HG03108 (cell line): ENCODE results near the gene ARHGEF4.
"Not testable (repeated sequence)": the region's sequence is repeated elsewhere in the genome, so short reads cannot be mapped to it uniquely, and the experiment has no call there.

Experiments used
- ATAC-seq: cut with Tn5 transposase; IDR thresholded peaks from one replicate; pipeline ENCODE4 v1.9.1; 2021; ENCODE audit warnings: moderate library complexity; ENCODE audit not compliant: unreplicated experiment

The ARHGEF4 gene

DNA sequence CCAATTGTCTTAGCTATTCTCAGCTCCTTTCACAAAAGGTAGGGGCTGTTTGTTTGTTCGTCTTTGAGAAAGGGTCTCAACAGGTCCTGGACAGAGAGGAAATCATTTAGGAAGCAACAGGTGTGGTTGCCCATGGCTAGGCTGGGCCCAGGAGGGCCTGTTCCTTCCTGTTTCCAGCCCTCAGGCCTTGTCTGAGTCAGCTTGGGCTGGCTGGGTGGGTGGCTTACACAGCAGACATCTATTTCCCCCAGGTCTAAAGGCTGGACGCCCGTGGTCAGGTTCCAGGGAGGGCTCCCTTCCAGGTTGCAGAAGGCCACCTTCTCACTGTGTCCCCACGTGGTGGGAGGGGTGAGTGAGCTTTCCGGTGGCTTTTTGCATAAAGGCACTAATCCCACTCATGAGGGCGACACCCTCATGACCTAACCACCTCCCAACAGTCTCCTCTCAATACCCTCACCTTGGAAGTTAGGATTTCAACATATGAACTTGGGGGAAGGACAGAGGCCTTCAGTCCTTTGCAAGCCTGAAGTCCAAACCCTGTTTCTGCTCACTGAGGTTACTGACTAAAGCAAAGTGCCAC lies 45.5 kb downstream of the ARHGEF4 start:
- ATAC-seq = no peak

DNA sequence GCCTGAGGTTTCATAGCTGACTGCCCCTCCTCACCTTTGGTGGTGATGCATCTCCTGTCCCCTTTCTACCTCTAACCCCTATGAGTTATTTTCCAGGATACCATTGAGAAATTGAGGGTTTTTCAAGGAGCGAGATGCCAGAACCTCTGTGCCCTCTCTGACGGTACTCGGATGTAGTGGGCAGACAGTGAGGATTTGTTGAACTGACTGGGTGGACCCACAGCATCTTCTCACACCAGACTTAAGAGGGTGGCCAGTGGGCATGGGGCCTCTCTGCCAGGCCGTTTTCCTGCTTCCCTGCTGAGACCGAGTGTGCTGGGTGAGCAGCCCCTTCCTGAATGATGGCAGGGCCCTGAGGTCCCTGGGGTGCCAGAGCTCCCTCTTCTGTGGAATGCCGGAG lies 46.3 kb downstream of the ARHGEF4 start:
- ATAC-seq = no peak

- no peak for ATAC-seq
Measured at GRCh38 chr2:130883496-130883895, 46.8 kb downstream of the ARHGEF4 start.

- ATAC-seq = no peak
Measured at GRCh38 chr2:130884013-130884412, 47.3 kb downstream of the ARHGEF4 start.

GRCh38 chr2:130884503-130884902 lies 47.8 kb downstream of the ARHGEF4 start:
- ATAC-seq = no peak

DNA sequence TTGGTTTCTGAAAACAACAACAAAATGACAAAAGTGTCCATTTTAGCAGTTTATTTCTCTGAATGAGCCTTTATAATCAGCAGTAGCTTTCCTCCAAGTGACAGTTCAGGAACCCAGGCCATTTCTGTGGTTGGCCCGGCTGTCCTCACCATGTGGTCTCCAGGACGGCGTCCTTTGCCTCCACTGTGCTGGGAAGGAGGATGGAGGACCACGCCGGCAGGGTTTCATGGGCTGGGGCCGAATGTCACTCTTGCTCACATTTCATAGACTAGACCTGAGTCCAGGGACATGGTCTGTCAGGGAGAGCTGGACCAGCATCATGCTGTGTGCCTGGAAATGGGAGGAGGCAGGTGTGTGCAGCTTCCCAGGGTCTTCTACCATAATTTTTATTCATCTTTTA lies 50.9 kb downstream of the ARHGEF4 start:
- no peak for ATAC-seq

DNA sequence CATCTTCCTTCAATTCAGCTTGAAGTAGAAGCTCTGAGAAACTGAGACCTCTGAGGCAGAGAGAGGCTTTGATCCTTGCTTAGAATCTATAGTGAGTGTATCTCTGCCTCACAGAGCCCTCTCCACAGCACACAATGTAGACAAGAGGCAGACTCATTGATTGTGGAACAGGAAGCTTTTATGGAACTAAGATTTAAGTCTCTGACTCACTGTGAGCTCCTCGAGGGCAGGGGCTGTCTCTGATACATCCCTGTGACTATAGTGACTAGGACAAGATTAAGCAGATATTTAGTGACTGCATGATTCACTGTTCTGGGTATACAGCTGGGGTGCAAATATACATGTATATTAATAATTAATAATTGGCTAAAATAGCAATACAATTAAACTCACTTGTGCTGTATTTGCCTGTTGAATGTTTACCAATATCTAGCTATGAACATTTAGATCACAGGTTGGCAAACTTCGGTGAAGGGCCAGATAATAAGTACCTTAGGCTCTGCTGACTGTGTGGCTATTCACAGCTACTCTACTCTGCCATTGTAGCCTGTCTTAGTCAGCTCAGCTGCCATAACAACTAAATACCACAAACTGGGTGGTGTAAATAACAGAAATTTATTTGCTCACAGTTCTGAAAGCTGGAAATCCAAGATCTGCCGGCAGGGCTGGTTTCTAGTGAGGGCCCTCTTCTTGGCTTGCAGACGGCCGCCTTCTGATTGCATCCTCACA lies 54.4 kb downstream of the ARHGEF4 start:
- no peak for ATAC-seq

DNA sequence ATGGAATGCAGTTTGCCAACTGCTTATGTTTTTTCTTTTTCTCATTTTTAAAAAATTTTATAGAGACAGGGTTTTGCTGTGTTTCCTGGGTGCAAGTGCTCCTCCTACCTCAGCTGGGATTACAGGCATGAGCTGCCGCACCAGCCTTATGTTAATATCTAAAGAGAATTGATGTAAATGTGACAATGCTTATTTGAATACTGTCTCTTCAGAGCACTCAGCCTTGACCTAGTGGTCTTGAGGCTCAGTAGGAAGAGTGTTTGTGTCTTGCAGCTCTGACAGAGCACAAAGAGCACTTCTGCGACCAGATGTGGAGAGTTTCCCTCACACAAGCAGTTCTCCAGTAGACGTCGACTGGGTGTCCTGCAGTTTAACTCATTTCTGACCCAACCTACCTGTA lies 55.3 kb downstream of the ARHGEF4 start:
- ATAC-seq = no peak

DNA sequence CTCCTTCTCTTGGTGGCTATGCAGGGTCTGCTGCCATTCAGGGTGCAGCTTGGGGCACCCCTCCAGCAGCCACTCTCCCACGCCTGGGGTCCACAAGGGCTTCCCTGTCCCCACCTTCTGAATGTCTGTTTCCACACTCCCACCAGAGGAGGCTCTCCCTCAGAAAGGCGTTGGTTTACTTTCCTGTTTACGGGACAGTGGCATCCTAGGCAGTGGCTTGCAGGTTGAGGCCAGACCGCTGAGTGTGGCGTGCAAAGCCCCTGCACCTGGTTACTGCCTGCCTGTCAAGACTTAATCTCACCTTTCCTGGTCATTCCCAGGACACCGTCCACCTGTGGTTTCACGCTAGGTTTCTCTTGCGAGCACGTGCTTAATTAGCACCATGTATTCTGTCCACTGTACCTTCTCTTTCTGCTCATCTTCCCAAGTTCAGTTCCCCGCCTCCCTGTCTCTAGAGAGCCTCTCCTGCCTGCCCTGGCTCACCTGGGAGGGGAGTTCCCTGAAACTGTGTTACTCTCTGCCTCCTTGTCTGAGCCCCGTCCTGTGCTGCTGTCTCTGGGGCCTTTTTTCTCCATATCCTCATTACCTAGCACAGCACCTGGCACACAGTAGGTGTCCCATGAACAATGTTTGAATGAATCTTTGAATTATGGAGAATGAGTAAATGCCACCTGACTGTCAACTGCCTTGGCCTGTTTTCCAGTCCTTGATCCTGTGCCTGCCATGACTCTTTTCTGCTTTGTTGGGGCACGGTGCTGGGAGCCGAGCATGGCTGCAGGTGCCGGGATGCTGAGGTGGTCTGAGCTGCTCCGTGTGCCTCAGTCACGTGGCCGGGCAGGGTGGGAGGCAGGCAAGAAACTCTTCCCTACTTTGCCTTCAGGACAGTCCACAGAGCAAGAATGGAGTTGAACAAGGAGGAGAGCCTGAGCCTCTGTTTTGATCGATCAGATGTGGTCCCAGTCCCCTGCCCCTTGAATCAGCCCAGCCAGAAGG lies 56.4 kb downstream of the ARHGEF4 start:
- no peak for ATAC-seq

DNA sequence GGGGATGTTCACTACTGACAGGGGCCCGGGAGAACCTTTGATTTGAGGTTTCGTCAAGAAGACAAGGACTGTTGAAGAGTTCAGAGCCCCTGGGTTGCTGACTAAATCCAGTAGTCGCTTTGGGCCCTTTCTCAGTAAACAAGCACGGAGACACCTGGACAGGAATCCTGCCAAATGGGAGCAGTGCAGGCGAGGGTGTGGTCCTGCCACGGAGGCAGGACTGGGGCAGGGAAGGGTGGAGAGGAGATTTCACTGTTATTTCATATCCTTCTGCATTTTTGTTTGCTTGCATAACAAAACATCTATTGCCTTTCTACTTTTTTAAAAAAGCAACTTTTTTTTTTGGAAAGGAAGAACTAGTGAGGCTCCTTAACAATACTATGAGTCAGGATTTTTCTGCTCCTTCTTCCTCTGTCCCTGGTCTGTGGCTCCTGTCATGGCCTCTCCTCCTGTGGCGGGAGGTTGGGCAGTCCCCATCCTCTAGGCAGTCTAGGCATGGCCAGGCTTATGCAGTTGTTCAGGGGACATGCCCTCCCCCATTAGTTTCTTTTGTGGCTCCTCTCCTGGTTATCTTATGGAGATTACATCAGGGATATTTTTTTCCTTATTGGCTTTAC lies 57.7 kb downstream of the ARHGEF4 start:
- ATAC-seq = no peak

GRCh38 chr2:130896813-130897212 lies 60.1 kb downstream of the ARHGEF4 start:
- ATAC-seq = no peak

DNA sequence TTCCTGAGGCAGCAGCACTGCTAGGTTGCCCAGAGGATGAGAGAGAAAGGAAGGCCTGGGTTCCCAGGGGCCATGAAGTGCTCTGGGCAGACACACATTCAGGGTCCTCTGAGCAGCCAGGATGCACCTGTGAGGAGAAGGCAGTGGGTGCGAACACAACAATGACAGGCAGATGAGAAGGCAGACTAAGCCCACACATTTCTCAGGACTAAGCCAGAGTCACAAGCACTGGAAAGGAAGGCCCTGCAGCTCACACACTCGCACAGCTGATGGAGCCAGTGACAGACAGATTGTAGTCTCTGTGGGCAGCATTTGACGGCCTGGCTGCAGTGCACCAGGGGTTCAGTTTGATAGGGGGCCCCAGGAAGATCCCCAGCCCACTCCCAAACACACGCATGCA lies 61.8 kb downstream of the ARHGEF4 start:
- no peak for ATAC-seq

- no peak for ATAC-seq
Measured at GRCh38 chr2:130899306-130899705, 62.6 kb downstream of the ARHGEF4 start.

- no peak for ATAC-seq
Measured at GRCh38 chr2:130901061-130901460, 64.3 kb downstream of the ARHGEF4 start.

DNA sequence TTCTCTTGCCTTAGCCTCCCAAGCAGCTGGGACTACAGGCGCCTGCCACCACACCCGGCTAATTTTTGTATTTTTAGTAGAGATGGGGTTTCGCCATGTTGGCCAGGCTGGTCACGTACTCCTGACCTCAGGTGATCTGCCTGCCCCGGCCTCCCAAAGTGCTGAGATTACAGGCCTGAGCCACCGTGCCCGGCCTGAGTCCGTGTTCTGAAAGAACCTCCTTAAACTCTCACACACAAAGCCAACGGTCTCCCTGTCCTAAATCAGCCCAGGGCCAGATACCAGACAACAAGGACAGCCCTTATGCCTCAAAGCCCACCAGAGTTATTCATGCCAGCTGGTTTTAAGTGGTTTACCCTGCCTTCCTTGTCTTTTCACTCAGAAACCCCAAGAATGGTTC lies 64.9 kb downstream of the ARHGEF4 start:
- not testable (repeated sequence) for ATAC-seq

DNA sequence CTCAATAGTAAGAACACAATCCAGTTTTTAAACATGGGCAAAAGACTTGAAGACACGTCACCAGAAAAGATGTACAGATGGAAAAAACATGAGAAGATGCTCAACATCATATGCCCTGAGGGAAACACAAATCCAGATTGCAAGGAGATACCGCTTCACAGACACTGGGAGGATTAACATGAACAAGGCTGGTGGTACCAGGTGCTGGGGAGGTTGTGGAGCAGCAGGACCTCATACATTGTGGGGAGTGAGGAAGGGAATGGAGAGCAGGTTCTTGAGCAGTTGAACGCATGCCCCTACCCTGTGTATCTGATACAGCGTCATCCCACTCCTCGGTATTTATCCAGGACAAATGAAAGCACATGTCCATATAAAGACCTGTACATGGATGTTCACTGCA lies 72.1 kb downstream of the ARHGEF4 start:
- no peak for ATAC-seq

- no peak for ATAC-seq
Measured at GRCh38 chr2:130910931-130911330, 74.2 kb downstream of the ARHGEF4 start.

- ATAC-seq = no peak
Measured at GRCh38 chr2:130911482-130911881, 74.8 kb downstream of the ARHGEF4 start.

GRCh38 chr2:130911996-130912395 lies 75.3 kb downstream of the ARHGEF4 start:
- no peak for ATAC-seq

DNA sequence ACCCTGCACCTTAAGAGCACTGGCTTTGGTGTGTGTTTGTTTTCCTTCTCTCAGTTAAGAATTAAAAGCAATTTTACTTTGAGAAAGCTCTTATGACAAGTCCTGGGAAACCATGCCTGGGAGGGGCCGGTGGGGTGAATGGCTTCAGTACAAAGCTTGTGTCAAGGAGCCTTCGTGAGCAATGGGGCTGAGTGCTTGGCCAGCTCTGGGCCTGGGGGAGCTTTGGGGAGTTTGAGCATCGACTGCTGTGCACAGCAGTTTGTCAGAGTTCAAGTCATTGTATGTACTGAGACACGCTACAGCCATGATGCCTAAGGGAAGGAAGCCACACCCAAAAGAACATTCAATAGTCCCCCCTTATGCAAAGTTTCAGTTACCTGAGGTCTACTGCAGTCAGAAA lies 75.8 kb downstream of the ARHGEF4 start:
- no peak for ATAC-seq

DNA sequence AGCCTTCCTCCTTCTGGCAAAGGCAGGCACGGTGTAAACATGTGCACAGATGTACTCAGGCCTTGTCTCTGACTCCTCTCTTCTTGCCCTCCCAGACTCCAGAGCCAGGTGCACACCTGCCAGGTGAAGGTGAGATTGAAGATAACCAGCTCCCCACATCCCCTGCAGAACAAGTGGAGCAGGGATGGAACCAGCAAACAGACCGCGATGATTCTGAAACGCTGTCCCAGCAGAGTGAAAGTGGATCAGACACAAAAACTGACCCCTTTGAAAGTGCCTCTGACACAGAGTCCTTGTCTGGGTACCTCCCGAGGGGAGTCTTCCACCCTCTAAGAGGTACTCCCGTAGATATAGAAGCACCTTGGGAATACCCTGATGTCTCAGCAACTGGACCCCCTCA lies 77.2 kb downstream of the ARHGEF4 start:
- no peak for ATAC-seq
